H1 (cell line): ENCODE measurements around the gene ZNF683. TPM values are rescaled to one million over a fixed set of nuclear protein-coding genes. Genes with fewer than 3 reads are reported as not detected.

Experiments
- CHD1 ChIP-seq: IDR thresholded peaks from 2 replicates; pipeline ENCODE4 v1.6.1; 2012; ENCODE audit warnings: low read depth, low read length, improper control_type of control experiment
- CREB1 ChIP-seq: IDR thresholded peaks from 2 replicates; pipeline ENCODE4 v1.6.1; 2012; ENCODE audit warnings: inconsistent platforms
- CTBP2 ChIP-seq: IDR thresholded peaks from 2 replicates; pipeline ENCODE4 v1.7.0; 2011; ENCODE audit warnings: borderline replicate concordance, mild to moderate bottlenecking, moderate library complexity, mixed read lengths, low read length; ENCODE audit not compliant: insufficient read depth, insufficient read length
- GTF2F1 ChIP-seq: IDR thresholded peaks from 2 replicates; pipeline ENCODE4 v1.6.1; 2012; ENCODE audit warnings: low read depth, low read length, improper control_type of control experiment, borderline replicate concordance
- HDAC6 ChIP-seq: IDR thresholded peaks from one replicate; pipeline ENCODE4 v1.7.1; 2012; ENCODE audit warnings: low read depth, mild to moderate bottlenecking, inconsistent platforms, low read length, moderate library complexity
- MAFK ChIP-seq: IDR thresholded peaks from 2 replicates; pipeline ENCODE4 v1.6.1; 2012; ENCODE audit warnings: low read depth, mild to moderate bottlenecking, improper control_type of control experiment, low read length
- NANOG ChIP-seq: IDR thresholded peaks from 2 replicates; pipeline ENCODE4 v1.6.1; 2011; ENCODE audit warnings: low read length, low read depth, mild to moderate bottlenecking, inconsistent platforms; ENCODE audit not compliant: insufficient read depth, poor library complexity, severe bottlenecking
- PHF8 ChIP-seq: fragments of 200-600 bp; sonication (generic); conservative IDR thresholded peaks from 2 replicates; pipeline ENCODE4 v1.7.1; 2012; ENCODE audit warnings: low read depth, mild to moderate bottlenecking, inconsistent platforms, low read length, moderate library complexity
- POLR2A ChIP-seq, 2 experiments: IDR thresholded peaks; 1 replicate in 1 of 2; 2 replicates in 1 of 2; pipeline ENCODE4 v1.6.1; 2011; ENCODE audit warnings: low read depth in 2 of 2, low read length in 2 of 2, mild to moderate bottlenecking in 2 of 2; ENCODE audit errors: control extremely low read depth in 1 of 2
- POU5F1 ChIP-seq: IDR thresholded peaks from 2 replicates; pipeline ENCODE4 v1.6.1; 2011; ENCODE audit warnings: low read depth, mild to moderate bottlenecking, low read length, moderate library complexity
- RAD21 ChIP-seq, 2 experiments: IDR thresholded peaks in 1 of 2; conservative IDR thresholded peaks in 1 of 2; 2 replicates each; pipeline ENCODE4 v1.6.1; 2011; ENCODE audit warnings: low read depth in 2 of 2, low read length in 2 of 2, improper control_type of control experiment in 1 of 2, inconsistent platforms in 1 of 2, mild to moderate bottlenecking in 1 of 2, moderate library complexity in 1 of 2
- SIN3A ChIP-seq, 2 experiments: IDR thresholded peaks in 1 of 2; conservative IDR thresholded peaks in 1 of 2; 2 replicates each; pipeline ENCODE4 v1.6.1; 2011 to 2012; ENCODE audit warnings: low read length in 2 of 2, improper control_type of control experiment in 1 of 2, low read depth in 1 of 2, mild to moderate bottlenecking in 1 of 2
- SIX5 ChIP-seq: IDR thresholded peaks from 2 replicates; pipeline ENCODE4 v1.6.1; 2011; ENCODE audit warnings: mild to moderate bottlenecking, low read depth, low read length
- SP2 ChIP-seq: IDR thresholded peaks from 2 replicates; pipeline ENCODE4 v1.6.1; 2012; ENCODE audit warnings: mild to moderate bottlenecking, low read length, inconsistent platforms
- TAF1 ChIP-seq: IDR thresholded peaks from 2 replicates; pipeline ENCODE4 v1.6.1; 2011; ENCODE audit warnings: mild to moderate bottlenecking, low read depth, low read length
- TAF7 ChIP-seq: optimal IDR thresholded peaks from 2 replicates; pipeline ENCODE3; 2011; ENCODE audit warnings: low read depth, mild to moderate bottlenecking, inconsistent platforms, low read length, moderate library complexity, borderline replicate concordance
- TBP ChIP-seq: IDR thresholded peaks from 2 replicates; pipeline ENCODE4 v1.6.1; 2011; ENCODE audit warnings: low read depth, low read length, improper control_type of control experiment
- TEAD4 ChIP-seq: IDR thresholded peaks from 2 replicates; pipeline ENCODE4 v1.6.1; 2012; ENCODE audit warnings: low read depth, low read length, inconsistent platforms, mixed read lengths
- YY1 ChIP-seq: IDR thresholded peaks from 2 replicates; pipeline ENCODE4 v1.6.1; 2011; ENCODE audit warnings: low read depth, mild to moderate bottlenecking, low read length
- polyA plus RNA-seq, 7 experiments: library from polyadenylated mRNA; depleted of rRNA in 3 of 7; stranded (reverse) in 5 of 7; unstranded in 2 of 7; fragments of >200 nt in 5 of 7; fragments of 200-250 nt in 2 of 7; gene quantifications; 1 replicate in 5 of 7; 2 replicates in 1 of 7; 4 replicates in 1 of 7; pipeline versions ENCODE4 v1.2.1 to v1.2.3, GENCODE V29; 2011 to 2013; ENCODE audit warnings: missing spikeins in 2 of 7, mixed read lengths in 2 of 7
- total RNA-seq: library from RNA; stranded (reverse); fragmentation: NEBNext Ultra II Directional; extraction: Animal tissue kit (Norgen Biotek cat#: 25700); gene quantifications from 2 replicates; pipeline ENCODE4 v1.2.1, GENCODE V29; 2021
- TF ChIP-seq, protein P1 (sequence below): IDR thresholded peaks from 2 replicates; pipeline ENCODE4 v1.6.1; 2012; ENCODE audit warnings: inconsistent platforms

The ZNF683 gene
- total and polyA plus RNA-seq, 2 of the 8 experiments (the other 6 are each of a cell fraction or from before 2014, with no cell fraction given), result not detected

DNA sequence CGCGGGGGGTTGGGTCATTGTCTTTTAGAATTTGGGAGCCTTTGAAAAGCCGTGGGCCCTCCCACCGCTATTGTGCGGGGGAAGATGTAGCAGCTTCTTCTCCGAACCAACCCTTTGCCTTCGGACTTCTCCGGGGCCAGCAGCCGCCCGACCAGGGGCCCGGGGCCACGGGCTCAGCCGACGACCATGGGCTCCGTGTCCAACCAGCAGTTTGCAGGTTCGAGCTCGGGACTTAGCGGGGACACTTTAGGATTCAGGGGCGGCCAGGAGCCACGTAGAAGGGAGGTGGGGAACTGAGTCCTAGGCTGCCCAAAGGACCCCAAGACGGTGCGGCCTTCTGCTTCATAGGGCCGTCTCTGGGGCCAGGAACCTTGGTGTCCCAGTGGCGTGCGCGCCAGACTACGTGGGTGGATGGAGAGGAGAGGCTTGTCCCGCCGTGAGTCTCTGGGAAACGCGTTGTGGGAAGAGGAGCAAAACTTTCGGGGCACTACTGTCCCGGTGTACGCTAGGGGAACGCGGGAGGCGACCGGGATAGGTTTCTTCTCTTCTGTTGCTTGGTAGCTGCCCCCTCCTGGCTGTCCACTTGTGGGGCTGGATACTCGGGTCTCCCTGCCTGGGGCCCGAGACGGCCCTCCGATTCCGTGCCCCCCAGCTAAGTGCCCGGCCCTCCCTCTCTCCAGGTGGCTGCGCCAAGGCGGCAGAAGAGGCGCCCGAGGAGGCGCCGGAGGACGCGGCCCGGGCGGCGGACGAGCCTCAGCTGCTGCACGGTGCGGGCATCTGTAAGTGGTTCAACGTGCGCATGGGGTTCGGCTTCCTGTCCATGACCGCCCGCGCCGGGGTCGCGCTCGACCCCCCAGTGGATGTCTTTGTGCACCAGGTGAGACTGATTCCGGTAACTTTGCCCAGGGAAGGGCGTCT, 38.4 kb upstream of the ZNF683 start, which contains the start of gene LIN28A (continued):
- 0 out of 4 replicates have a peak, but pooled peaks of 1 of the 2 experiments have one; percentile 11 for TF ChIP-seq SIN3A (conservative IDR thresholded peaks at IDR 0.05 in 1 of 2, IDR thresholded peaks at IDR 0.05 in 1 of 2; ENCODE audit: low read depth in 1 of 2, low read length in 2 of 2)
- TF ChIP-seq GTF2F1, result peak; percentile 33; the same call in 1 of the 2 replicates
- no peak for TF ChIP-seq NANOG
- TF ChIP-seq CTBP2, result no peak
- no peak for TF ChIP-seq SIX5
- TF ChIP-seq HDAC6, result no peak
- TF ChIP-seq CHD1, result peak; percentile 51; the same call in 1 of the 2 replicates
- TF ChIP-seq SP2, result no peak
- TF ChIP-seq RAD21 (IDR thresholded peaks at IDR 0.05 in 1 of 2, conservative IDR thresholded peaks at IDR 0.05 in 1 of 2; ENCODE audit: low read depth in 2 of 2, low read length in 2 of 2), result no peak
- peak; percentile 88 for TF ChIP-seq TBP
- peak; percentile 76 to 83 for TF ChIP-seq POLR2A (IDR thresholded peaks at IDR 0.05; ENCODE audit: control extremely low read depth in 1 of 2, low read depth in 2 of 2, low read length in 2 of 2)
- TF ChIP-seq, protein P1, sequence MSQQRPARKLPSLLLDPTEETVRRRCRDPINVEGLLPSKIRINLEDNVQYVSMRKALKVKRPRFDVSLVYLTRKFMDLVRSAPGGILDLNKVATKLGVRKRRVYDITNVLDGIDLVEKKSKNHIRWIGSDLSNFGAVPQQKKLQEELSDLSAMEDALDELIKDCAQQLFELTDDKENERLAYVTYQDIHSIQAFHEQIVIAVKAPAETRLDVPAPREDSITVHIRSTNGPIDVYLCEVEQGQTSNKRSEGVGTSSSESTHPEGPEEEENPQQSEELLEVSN, result no peak
- TF ChIP-seq POU5F1, result no peak
- peak; percentile 80 for TF ChIP-seq TAF1
- TF ChIP-seq TEAD4, result no peak
- peak; percentile 69 for TF ChIP-seq PHF8
- TF ChIP-seq MAFK, result no peak
- no peak for TF ChIP-seq CREB1
- TF ChIP-seq TAF7, result peak; percentile 85
- no peak for TF ChIP-seq YY1
